Hepatocyte (in vitro differentiated cells): ENCODE measurements around the gene YRDC.

Experiments used
- CTCF ChIP-seq: fragments of 200-600 bp; sonication (generic); IDR thresholded peaks from 2 replicates; pipeline ENCODE4 v1.5.1; 2016; ENCODE audit warnings: antibody characterized with exemption, mild to moderate bottlenecking; ENCODE audit not compliant: poor library complexity
- EZH2 ChIP-seq: fragments of 200-600 bp; sonication (generic); IDR thresholded peaks from 2 replicates; pipeline ENCODE4 v1.6.1; 2016; ENCODE audit warnings: antibody characterized with exemption, mild to moderate bottlenecking, borderline replicate concordance
- EZH2phosphoT487 ChIP-seq: fragments of 200-600 bp; sonication (generic); IDR thresholded peaks from one replicate; pipeline ENCODE4 v1.6.1; 2018; ENCODE audit warnings: antibody characterized with exemption, mild to moderate bottlenecking, low read depth, moderate library complexity; ENCODE audit not compliant: unreplicated experiment, severe bottlenecking

DNA sequence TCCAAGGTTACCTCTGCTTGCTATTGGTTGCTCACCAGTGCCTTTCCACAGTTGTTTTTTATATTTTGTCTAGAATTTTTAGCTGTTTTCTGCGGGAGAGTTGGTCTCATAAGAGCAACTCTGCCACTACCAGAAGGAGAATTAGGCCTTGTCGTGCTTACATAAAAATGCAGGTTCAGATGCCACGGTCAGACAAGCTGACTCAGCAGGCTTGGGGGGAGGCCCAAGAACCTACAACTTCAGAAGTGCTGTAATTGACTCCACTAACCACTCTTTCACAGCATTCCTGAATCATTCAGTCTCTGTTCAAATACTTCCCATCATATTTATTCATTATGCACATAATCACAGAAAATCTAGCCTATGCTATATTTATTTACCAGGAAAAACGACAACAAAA, 23.1 kb upstream of the YRDC start:
- no peak for TF ChIP-seq CTCF
- no peak for TF ChIP-seq EZH2phosphoT487
- TF ChIP-seq EZH2: no peak
